ENCODE measurements around the gene DGKG.

- TF ChIP-seq CTCF (IDR thresholded peaks at IDR 0.05) (no peak), POLR2A (IDR thresholded peaks at IDR 0.05) (no peak)
Observed at GRCh38 chr3:186352369-186352768, 9.7 kb downstream of the DGKG start.
